GM12878 (cell line): Measurements from ENCODE around the gene SUPT3H. TPM values are rescaled to one million over a fixed set of nuclear protein-coding genes. Genes with fewer than 3 reads are reported as not detected.

Experiments
- ATAC-seq: fragments of 200-7000 bp; cut with Tn5 transposase; 3 replicates; pipeline ENCODE4 v1.9.1; 2020; ENCODE audit warnings: mild to moderate bottlenecking, moderate library complexity
- BruUV-seq: library from RNA; stranded (reverse); fragments of 400-500 nt; replicated peaks from 2 replicates; lab custom pipeline; 2021; lab: Mats Ljungman, UMichigan
- CTCF ChIA-PET: fragments of 300-600 bp; sonication (Branson Sonifier 250); formaldehyde crosslinking; extraction: SDS; loops from one replicate; lab custom pipeline; 2021; ENCODE audit warnings: inconsistent platforms; lab: Yijun Ruan, JAX
- POLR2A ChIA-PET: fragments of 350-600 bp; formaldehyde crosslinking; extraction: SDS; loops from one replicate; lab custom pipeline; 2021; ENCODE audit warnings: inconsistent platforms; lab: Charles Lee
- RAD21 ChIA-PET: fragments of 300-600 bp; sonication (Branson Sonifier 250); formaldehyde crosslinking; loops from one replicate; lab custom pipeline; 2023; ENCODE audit warnings: antibody characterized with exemption; ENCODE audit not compliant: unreplicated experiment; lab: Charles Lee
- SMC1A ChIA-PET: fragments of 300-600 bp; sonication (Branson Sonifier 250); formaldehyde crosslinking; loops from one replicate; lab custom pipeline; 2023; ENCODE audit not compliant: unreplicated experiment, uncharacterized antibody; lab: Charles Lee
- DNase-seq: peaks from one replicate; pipeline ENCODE4 v3.0.0-alpha.2; 2011; ENCODE audit warnings: low read depth, low spot score
- FAIRE-seq: peaks from 3 replicates; lab custom pipeline; 2011; peaks lifted over from hg19 to GRCh38; lab: Jason Lieb, UNC
- H2AFZ ChIP-seq: 2 replicates; pipeline ENCODE4 v1.6.0; 2011; ENCODE audit warnings: low read depth, low read length, control low read depth; ENCODE audit not compliant: control insufficient read depth
- H3K27ac ChIP-seq: 2 replicates; pipeline ENCODE4 v1.5.1; 2011; ENCODE audit warnings: control low read depth; ENCODE audit not compliant: control insufficient read depth, insufficient read depth
- H3K27me3 ChIP-seq, 2 experiments: replicated peaks in 1 of 2; 2 replicates each; pipeline versions ENCODE4 v1.6.0 to v1.6.1; 2011; ENCODE audit warnings: low read length in 1 of 2; ENCODE audit not compliant: control insufficient read depth in 2 of 2, insufficient read depth in 2 of 2
- H3K36me3 ChIP-seq, 2 experiments: 2 replicates each; pipeline ENCODE4 v1.5.1; 2011; ENCODE audit warnings: low read length in 1 of 2; ENCODE audit not compliant: control insufficient read depth in 2 of 2, insufficient read depth in 2 of 2
- H3K4me1 ChIP-seq: 2 replicates; pipeline ENCODE4 v1.6.1; 2011; ENCODE audit warnings: mild to moderate bottlenecking, low read length, moderate library complexity, mixed read lengths; ENCODE audit not compliant: control insufficient read depth, insufficient read depth
- H3K4me2 ChIP-seq: 2 replicates; pipeline ENCODE4 v1.6.0; 2011; ENCODE audit warnings: control low read depth; ENCODE audit not compliant: control insufficient read depth, insufficient read depth
- H3K4me3 ChIP-seq: fragments of 200-600 bp; sonication (generic); 2 replicates; pipeline ENCODE4 v1.5.1; 2016
- H3K79me2 ChIP-seq: 2 replicates; pipeline ENCODE4 v1.6.0; 2011; ENCODE audit warnings: low read length; ENCODE audit not compliant: control insufficient read depth, insufficient read depth
- H3K9ac ChIP-seq: 2 replicates; pipeline ENCODE4 v1.8.0; 2011; ENCODE audit warnings: low read length, control low read depth, mixed read lengths; ENCODE audit not compliant: control insufficient read depth, insufficient read depth
- H3K9me3 ChIP-seq: replicated peaks from 3 replicates; pipeline ENCODE4 v1.5.1; 2011; ENCODE audit warnings: mild to moderate bottlenecking, low read length; ENCODE audit not compliant: control insufficient read depth, insufficient read depth
- H4K20me1 ChIP-seq: 2 replicates; pipeline ENCODE4 v1.6.0; 2011; ENCODE audit not compliant: control insufficient read depth, insufficient read depth
- BCL11A ChIP-seq: IDR thresholded peaks from 2 replicates; pipeline ENCODE4 v1.6.1; 2011; ENCODE audit warnings: low read depth, low read length
- BCLAF1 ChIP-seq: fragments of 450-650 bp; IDR thresholded peaks from 2 replicates; pipeline ENCODE4 v1.6.1; 2017; ENCODE audit warnings: antibody characterized with exemption, mild to moderate bottlenecking, moderate library complexity
- NFXL1 ChIP-seq: fragments of 450-650 bp; IDR thresholded peaks from 2 replicates; pipeline ENCODE4 v1.6.1; 2017; ENCODE audit warnings: antibody characterized with exemption, mild to moderate bottlenecking, borderline replicate concordance
- NFYA ChIP-seq: IDR thresholded peaks from 2 replicates; pipeline ENCODE4 v1.6.1; 2011; ENCODE audit warnings: low read depth, mild to moderate bottlenecking, low read length, improper control_type of control experiment, borderline replicate concordance
- NR2C1 ChIP-seq: fragments of 450-650 bp; IDR thresholded peaks from 2 replicates; pipeline ENCODE4 v1.6.1; 2017; ENCODE audit warnings: antibody characterized with exemption, mild to moderate bottlenecking, moderate library complexity
- SMAD5 ChIP-seq: IDR thresholded peaks from 2 replicates; pipeline ENCODE4 v1.6.1; 2016; ENCODE audit warnings: antibody characterized with exemption, low read depth
- TARDBP ChIP-seq: IDR thresholded peaks from 2 replicates; pipeline ENCODE4 v1.6.1; 2016; ENCODE audit warnings: borderline replicate concordance
- TCF12 ChIP-seq: IDR thresholded peaks from 2 replicates; pipeline ENCODE4 v1.6.1; 2011; ENCODE audit warnings: low read depth, mild to moderate bottlenecking, low read length
- WGBS: methylation state at CpG from one replicate; pipeline ENCODE4 v1.1.6; 2016; ENCODE audit warnings: low lambda C conversion rate; ENCODE audit not compliant: insufficient replicate concordance, insufficient coverage; ENCODE audit errors: missing lambda C conversion rate; 5-methylcytosine and 5-hydroxymethylcytosine counted together
- in situ Hi-C: fragments of 300-500 bp; cut with MboI; formaldehyde crosslinking; loops from 9 replicates; pipeline ENCODE4 v1.14.3; 2018; ENCODE audit warnings: mixed read lengths
- intact Hi-C: fragments of 100-400 bp; cut with micrococcal nuclease; formaldehyde crosslinking; loops from one replicate; pipeline ENCODE4 v1.14.2; 2022; ENCODE audit not compliant: unreplicated experiment
- polyA plus RNA-seq, 11 experiments: library from polyadenylated mRNA; depleted of rRNA in 4 of 11; unstranded in 6 of 11; stranded (reverse) in 5 of 11; fragments of >200 nt; fragmentation: Nextera tagmentation in 4 of 11; fragmentation: Illumina TruSeq in 1 of 11; extraction: Ambion mirVana in 4 of 11; extraction: Trizol in 1 of 11; gene quantifications; 1 replicate in 1 of 11; 2 replicates in 10 of 11; pipeline versions ENCODE4 v1.2.1 to v1.2.3, GENCODE V29; 2011 to 2016; ENCODE audit warnings: inconsistent platforms in 2 of 11, missing spikeins in 2 of 11, low read depth in 1 of 11
- total RNA-seq, 4 experiments: library from RNA; depleted of rRNA in 3 of 4; stranded (reverse); fragments of >200 nt in 3 of 4; fragmentation: Illumina TruSeq in 1 of 4; extraction: Trizol in 1 of 4; gene quantifications; 2 replicates each; pipeline versions ENCODE4 v1.2.1 to v1.2.3, GENCODE V29; 2013 to 2021
- TF ChIP-seq, protein P1 (sequence below): IDR thresholded peaks from 2 replicates; pipeline ENCODE4 v1.6.1; 2012; ENCODE audit warnings: improper control_type of control experiment, low read depth, low read length; ENCODE audit not compliant: insufficient replicate concordance

The SUPT3H gene
- total and polyA plus RNA-seq, 10 of the 15 experiments (the other 5 are each of a cell fraction or from before 2014, with no cell fraction given): 0.51 to 3.7 (median 2.0) TPM

GRCh38 chr6:44808148-44808547 lies 569.6 kb downstream of the SUPT3H start:
- RAD21 ChIA-PET: no interaction called here
- no peak for ATAC-seq

More at GRCh38 chr6:44808148-44808547, 569.6 kb downstream of the SUPT3H start:
- no peak overlapping the region for H2AFZ ChIP-seq
- intact Hi-C loops (no loop called here), in situ Hi-C loops (no loop called here)
- no peaks in the 10 kb centered on the region for H3K79me2 ChIP-seq
- H3K9ac ChIP-seq: no peak overlapping the region
- H3K4me2 ChIP-seq: no peak overlapping the region
- TF ChIP-seq SMAD5 (no peak), NFXL1 (no peak), NFYA (no peak), TCF12 (no peak), BCLAF1 (no peak), TARDBP (no peak), BCL11A (no peak), NR2C1 (no peak)
- TF ChIP-seq, protein P1, sequence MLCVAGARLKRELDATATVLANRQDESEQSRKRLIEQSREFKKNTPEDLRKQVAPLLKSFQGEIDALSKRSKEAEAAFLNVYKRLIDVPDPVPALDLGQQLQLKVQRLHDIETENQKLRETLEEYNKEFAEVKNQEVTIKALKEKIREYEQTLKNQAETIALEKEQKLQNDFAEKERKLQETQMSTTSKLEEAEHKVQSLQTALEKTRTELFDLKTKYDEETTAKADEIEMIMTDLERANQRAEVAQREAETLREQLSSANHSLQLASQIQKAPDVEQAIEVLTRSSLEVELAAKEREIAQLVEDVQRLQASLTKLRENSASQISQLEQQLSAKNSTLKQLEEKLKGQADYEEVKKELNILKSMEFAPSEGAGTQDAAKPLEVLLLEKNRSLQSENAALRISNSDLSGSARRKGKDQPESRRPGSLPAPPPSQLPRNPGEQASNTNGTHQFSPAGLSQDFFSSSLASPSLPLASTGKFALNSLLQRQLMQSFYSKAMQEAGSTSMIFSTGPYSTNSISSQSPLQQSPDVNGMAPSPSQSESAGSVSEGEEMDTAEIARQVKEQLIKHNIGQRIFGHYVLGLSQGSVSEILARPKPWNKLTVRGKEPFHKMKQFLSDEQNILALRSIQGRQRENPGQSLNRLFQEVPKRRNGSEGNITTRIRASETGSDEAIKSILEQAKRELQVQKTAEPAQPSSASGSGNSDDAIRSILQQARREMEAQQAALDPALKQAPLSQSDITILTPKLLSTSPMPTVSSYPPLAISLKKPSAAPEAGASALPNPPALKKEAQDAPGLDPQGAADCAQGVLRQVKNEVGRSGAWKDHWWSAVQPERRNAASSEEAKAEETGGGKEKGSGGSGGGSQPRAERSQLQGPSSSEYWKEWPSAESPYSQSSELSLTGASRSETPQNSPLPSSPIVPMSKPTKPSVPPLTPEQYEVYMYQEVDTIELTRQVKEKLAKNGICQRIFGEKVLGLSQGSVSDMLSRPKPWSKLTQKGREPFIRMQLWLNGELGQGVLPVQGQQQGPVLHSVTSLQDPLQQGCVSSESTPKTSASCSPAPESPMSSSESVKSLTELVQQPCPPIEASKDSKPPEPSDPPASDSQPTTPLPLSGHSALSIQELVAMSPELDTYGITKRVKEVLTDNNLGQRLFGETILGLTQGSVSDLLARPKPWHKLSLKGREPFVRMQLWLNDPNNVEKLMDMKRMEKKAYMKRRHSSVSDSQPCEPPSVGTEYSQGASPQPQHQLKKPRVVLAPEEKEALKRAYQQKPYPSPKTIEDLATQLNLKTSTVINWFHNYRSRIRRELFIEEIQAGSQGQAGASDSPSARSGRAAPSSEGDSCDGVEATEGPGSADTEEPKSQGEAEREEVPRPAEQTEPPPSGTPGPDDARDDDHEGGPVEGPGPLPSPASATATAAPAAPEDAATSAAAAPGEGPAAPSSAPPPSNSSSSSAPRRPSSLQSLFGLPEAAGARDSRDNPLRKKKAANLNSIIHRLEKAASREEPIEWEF: no peak
- POLR2A ChIA-PET: no interaction called here
- no peak overlapping the region for H3K27ac ChIP-seq
- no peak for FAIRE-seq
- H3K4me3 ChIP-seq: no peak overlapping the region
- no peak for DNase-seq
- no peaks in the 10 kb centered on the region for H3K4me1 ChIP-seq
- no TSS peak for BruUV-seq
- no peaks in the 10 kb centered on the region for H4K20me1 ChIP-seq
- H3K27me3 ChIP-seq: no peaks in the 10 kb centered on the region
- CTCF ChIA-PET: no interaction called here
- WGBS: 51% methylated on average over 5 of the region's 5 CpGs
- no peaks in the 10 kb centered on the region for H3K9me3 ChIP-seq
- no peaks in the 10 kb centered on the region for H3K36me3 ChIP-seq
- SMC1A ChIA-PET: interaction anchor here (1.1 to 1.2 kb wide), 2 partner anchors 9 to 151 kb away, joined by 4 to 5 read pairs; no protein-coding TSS in a partner anchor
